HG03064 (cell line): ENCODE data around the gene CCR5.

Experiments
- ATAC-seq: cut with Tn5 transposase; IDR thresholded peaks from one replicate; pipeline ENCODE4 v1.9.1; 2021; ENCODE audit warnings: low read depth; ENCODE audit not compliant: unreplicated experiment

Gene CCR5

GRCh38 chr3:46356909-46357308 lies 13.8 kb upstream of the CCR5 start:
- no peak for ATAC-seq

- no peak for ATAC-seq
These were observed 12.3 kb upstream of the CCR5 start for GRCh38 chr3:46358466-46358865.

- no peak for ATAC-seq
These were observed 10.8 kb upstream of the CCR5 start for GRCh38 chr3:46359733-46360493.

GRCh38 chr3:46360907-46361306 lies 9.8 kb upstream of the CCR5 start:
- no peak for ATAC-seq

- no peak for ATAC-seq
These were observed 9.1 kb upstream of the CCR5 start for GRCh38 chr3:46361408-46362283.

- no peak for ATAC-seq
These were observed 5.7 kb upstream of the CCR5 start for GRCh38 chr3:46365041-46365440.

GRCh38 chr3:46365737-46366524 lies 4.8 kb upstream of the CCR5 start:
- ATAC-seq = no peak

GRCh38 chr3:46367811-46368210 lies 2.9 kb upstream of the CCR5 start:
- no peak for ATAC-seq

GRCh38 chr3:46368569-46368968 lies 2.2 kb upstream of the CCR5 start:
- peak; percentile 62 for ATAC-seq

GRCh38 chr3:46369151-46369550 lies 1.6 kb upstream of the CCR5 start:
- no peak for ATAC-seq

GRCh38 chr3:46369675-46370132 lies 1.0 kb upstream of the CCR5 start:
- ATAC-seq = no peak

GRCh38 chr3:46371519-46372340 lies 984 bp downstream of the CCR5 start:
- ATAC-seq = no peak

- ATAC-seq = no peak
These were observed 2.0 kb downstream of the CCR5 start for GRCh38 chr3:46372492-46373359.

GRCh38 chr3:46374755-46375154 lies 4.0 kb downstream of the CCR5 start:
- ATAC-seq = no peak

GRCh38 chr3:46375218-46375617 lies 4.5 kb downstream of the CCR5 start:
- ATAC-seq = no peak

- no peak for ATAC-seq
These were observed 5.1 kb downstream of the CCR5 start for GRCh38 chr3:46375814-46376213.

GRCh38 chr3:46378426-46378942 lies 7.7 kb downstream of the CCR5 start:
- ATAC-seq = no peak

- no peak for ATAC-seq
These were observed 9.9 kb downstream of the CCR5 start for GRCh38 chr3:46380471-46381221.
